ENCODE measurements around the gene HTR4. TPM values are rescaled to one million over a fixed set of nuclear protein-coding genes. Genes with fewer than 3 reads are reported as not detected.

Gene HTR4
- total RNA-seq, 2 experiments from 2014 or later, result not detected

DNA sequence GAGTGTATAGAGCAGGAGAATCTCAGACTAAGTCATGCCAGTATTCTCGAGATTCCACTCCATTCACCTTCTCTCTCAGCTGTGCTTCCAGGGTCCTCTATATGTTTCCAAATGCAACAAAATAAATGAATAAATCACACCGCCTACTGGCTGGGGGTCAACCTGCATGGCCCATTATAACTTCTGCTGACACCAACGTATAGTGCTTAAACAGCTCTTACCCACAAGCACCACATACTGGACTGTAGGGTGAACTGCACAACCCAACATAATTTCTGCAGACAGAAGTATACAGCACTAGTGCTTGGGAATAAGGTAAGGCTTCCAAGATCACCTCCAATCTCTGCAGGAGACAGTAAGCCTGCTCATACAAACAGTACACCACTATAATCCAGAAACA lies 33.1 kb upstream of the HTR4 start:
- peaks cover 6% of the 10 kb centered on the region for H3K4me1 Mint-ChIP-seq (ENCODE audit: low read depth)
- ChIA-PET CTCF (interaction anchor here (1.2 kb wide), 1 partner anchor 43 kb away, joined by 4 read pairs; no protein-coding TSS in a partner anchor), POLR2A (no interaction called here)
- H3K27ac Mint-ChIP-seq, result no peak overlapping the region
- intact Hi-C loops (cut with micrococcal nuclease), result no loop called here
- peaks cover 6% of the 10 kb centered on the region for H3K9me3 Mint-ChIP-seq
- TF ChIP-seq, protein P1, sequence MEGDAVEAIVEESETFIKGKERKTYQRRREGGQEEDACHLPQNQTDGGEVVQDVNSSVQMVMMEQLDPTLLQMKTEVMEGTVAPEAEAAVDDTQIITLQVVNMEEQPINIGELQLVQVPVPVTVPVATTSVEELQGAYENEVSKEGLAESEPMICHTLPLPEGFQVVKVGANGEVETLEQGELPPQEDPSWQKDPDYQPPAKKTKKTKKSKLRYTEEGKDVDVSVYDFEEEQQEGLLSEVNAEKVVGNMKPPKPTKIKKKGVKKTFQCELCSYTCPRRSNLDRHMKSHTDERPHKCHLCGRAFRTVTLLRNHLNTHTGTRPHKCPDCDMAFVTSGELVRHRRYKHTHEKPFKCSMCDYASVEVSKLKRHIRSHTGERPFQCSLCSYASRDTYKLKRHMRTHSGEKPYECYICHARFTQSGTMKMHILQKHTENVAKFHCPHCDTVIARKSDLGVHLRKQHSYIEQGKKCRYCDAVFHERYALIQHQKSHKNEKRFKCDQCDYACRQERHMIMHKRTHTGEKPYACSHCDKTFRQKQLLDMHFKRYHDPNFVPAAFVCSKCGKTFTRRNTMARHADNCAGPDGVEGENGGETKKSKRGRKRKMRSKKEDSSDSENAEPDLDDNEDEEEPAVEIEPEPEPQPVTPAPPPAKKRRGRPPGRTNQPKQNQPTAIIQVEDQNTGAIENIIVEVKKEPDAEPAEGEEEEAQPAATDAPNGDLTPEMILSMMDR (IDR thresholded peaks at IDR 0.05), result no peak
- ATAC-seq, result peak; percentile 82
- H3K4me3 Mint-ChIP-seq, result no peak overlapping the region
- H3K27me3 Mint-ChIP-seq, result peaks cover 23% of the 10 kb centered on the region
- DNase-seq, result peak; percentile 30
- no peaks in the 10 kb centered on the region for H3K36me3 Mint-ChIP-seq (ENCODE audit: low read depth)

DNA sequence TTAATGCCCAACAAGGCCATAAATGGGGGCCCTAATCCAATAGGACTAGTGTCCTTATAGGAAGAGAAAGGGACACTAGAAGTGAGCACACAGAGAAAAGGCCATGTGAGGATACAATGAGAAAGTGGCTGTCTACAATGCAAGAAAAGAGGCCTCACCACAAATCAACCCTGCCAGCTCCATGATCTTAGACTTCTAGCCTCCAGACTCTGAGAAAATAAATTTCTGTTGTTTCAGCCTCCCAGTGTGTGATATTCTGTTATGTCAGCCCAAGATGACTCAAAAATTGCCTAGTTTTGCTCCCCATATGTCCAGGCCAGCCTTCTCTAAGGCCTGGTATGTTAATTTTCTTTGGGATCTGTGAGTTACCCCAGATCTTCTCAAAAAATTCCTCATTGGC lies 32.3 kb upstream of the HTR4 start:
- CTCF ChIA-PET, result interaction anchor here (1.2 kb wide), 1 partner anchor 44 kb away, joined by 4 read pairs; no protein-coding TSS in a partner anchor

DNA sequence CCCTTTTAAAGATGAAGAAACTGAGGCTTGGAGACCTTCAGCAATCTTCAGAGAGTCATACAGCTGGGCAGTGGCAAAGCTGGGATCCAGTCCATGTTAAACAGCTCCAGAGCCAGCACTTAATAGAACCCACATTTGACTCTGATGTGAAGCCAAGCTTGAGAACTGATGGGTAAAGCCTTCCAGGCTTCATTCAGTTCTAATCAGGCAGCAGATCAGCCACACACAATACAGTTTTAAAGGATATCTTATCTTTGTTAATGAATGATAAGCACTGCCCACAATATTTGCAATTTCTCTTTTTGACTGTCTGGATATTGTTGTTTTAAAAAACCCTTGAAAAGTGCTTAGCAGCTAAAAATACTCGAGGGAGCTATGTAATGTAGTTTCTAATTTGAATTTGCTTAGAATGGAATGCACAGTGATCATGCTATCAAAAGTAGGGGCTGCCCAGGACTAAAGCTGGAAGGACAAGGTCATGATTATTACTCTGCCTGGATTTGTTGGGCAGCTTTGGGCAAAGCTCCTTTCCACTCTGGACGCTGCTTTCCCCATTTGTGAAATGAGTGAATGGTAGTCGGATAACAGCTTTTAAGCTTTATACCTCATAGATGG lies 31.3 kb upstream of the HTR4 start:
- peaks cover 6% of the 10 kb centered on the region for H3K4me1 Mint-ChIP-seq (ENCODE audit: low read depth)
- H3K27me3 Mint-ChIP-seq, result peaks cover 22% of the 10 kb centered on the region
- POLR2A ChIA-PET, result no interaction called here
- CTCF ChIA-PET, result interaction anchor here (1.1 to 1.3 kb wide), 2 partner anchors 42 to 45 kb away, joined by 4 read pairs; no protein-coding TSS in a partner anchor
- no peak for DNase-seq
- TF ChIP-seq, protein P1 (IDR thresholded peaks at IDR 0.05), result no peak
- H3K36me3 Mint-ChIP-seq (ENCODE audit: low read depth), result no peaks in the 10 kb centered on the region
- peaks cover 3% of the 10 kb centered on the region for H3K9me3 Mint-ChIP-seq
- no peak overlapping the region for H3K27ac Mint-ChIP-seq
- intact Hi-C loops (cut with micrococcal nuclease), result no loop called here
- ATAC-seq, result no peak
- no peak overlapping the region for H3K4me3 Mint-ChIP-seq

More for the DNA sequence above, 32.3 kb upstream of the HTR4 start:
- H3K4me3 Mint-ChIP-seq, result no peak overlapping the region
- intact Hi-C loops (cut with micrococcal nuclease), result no loop called here
- peaks cover 6% of the 10 kb centered on the region for H3K4me1 Mint-ChIP-seq (ENCODE audit: low read depth)
- H3K36me3 Mint-ChIP-seq (ENCODE audit: low read depth), result no peaks in the 10 kb centered on the region
- H3K27me3 Mint-ChIP-seq, result peaks cover 25% of the 10 kb centered on the region
- POLR2A ChIA-PET, result no interaction called here
- no peak for ATAC-seq
- no peak for DNase-seq
- TF ChIP-seq, protein P1 (IDR thresholded peaks at IDR 0.05), result no peak
- no peak overlapping the region for H3K27ac Mint-ChIP-seq
- peaks cover 6% of the 10 kb centered on the region for H3K9me3 Mint-ChIP-seq

DNA sequence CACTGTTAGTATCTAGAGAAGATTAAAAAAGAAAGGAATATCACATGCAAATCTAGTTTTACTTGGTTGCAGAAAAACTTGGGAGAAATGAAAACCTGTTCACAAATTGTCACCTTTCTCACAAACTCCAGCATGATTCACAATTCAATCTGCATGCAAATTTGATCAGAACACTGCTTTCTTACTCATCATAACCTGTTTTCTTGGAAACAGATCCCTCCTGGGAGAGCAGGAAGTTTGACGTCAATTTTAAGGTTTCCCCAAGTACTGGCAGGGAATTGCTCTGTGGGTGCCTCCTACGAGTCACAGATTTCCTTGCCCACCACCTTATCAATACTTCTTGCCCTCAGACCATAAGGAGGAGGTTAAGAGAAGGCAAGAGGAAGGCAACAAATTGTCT lies 30.2 kb upstream of the HTR4 start:
- H3K4me3 Mint-ChIP-seq, result no peak overlapping the region
- H3K27ac Mint-ChIP-seq, result no peak overlapping the region
- H3K9me3 Mint-ChIP-seq, result peaks cover 3% of the 10 kb centered on the region
- peaks cover 26% of the 10 kb centered on the region for H3K27me3 Mint-ChIP-seq
- intact Hi-C loops (cut with micrococcal nuclease), result no loop called here
- DNase-seq, result no peak
- no peak for ATAC-seq
- TF ChIP-seq, protein P1 (IDR thresholded peaks at IDR 0.05), result no peak
- ChIA-PET CTCF (no interaction called here), POLR2A (no interaction called here)
- no peaks in the 10 kb centered on the region for H3K36me3 Mint-ChIP-seq (ENCODE audit: low read depth)
- peaks cover 6% of the 10 kb centered on the region for H3K4me1 Mint-ChIP-seq (ENCODE audit: low read depth)

DNA sequence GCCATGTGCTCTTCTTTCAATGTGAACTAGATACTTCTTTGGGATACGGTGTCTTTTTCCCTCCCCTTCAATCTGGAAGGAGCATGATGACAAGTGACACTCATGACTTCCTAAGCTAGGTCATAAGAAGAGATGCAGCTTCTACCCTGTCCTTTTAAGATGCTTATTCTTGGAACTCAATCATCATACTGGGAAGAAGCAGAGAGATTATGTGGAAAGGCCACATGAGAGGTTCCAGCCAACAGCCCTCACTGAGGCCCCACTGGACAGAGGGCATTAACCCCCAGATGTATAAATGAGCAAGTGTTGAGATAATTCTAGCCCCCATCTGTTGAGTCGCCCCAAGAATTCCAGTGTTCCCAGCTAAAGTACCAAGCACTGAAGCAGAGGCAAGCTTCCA lies 29.3 kb upstream of the HTR4 start:
- peaks cover 3% of the 10 kb centered on the region for H3K9me3 Mint-ChIP-seq
- ChIA-PET CTCF (interaction anchor here (1.3 kb wide), 1 partner anchor 47 kb away, joined by 6 read pairs; no protein-coding TSS in a partner anchor), POLR2A (no interaction called here)
- intact Hi-C loops (cut with micrococcal nuclease), result no loop called here
- H3K27me3 Mint-ChIP-seq, result peaks cover 23% of the 10 kb centered on the region
- H3K4me3 Mint-ChIP-seq, result no peak overlapping the region
- TF ChIP-seq, protein P1 (IDR thresholded peaks at IDR 0.05), result no peak
- H3K36me3 Mint-ChIP-seq (ENCODE audit: low read depth), result no peaks in the 10 kb centered on the region
- peaks cover 6% of the 10 kb centered on the region for H3K4me1 Mint-ChIP-seq (ENCODE audit: low read depth)
- no peak overlapping the region for H3K27ac Mint-ChIP-seq
- no peak for DNase-seq
- ATAC-seq, result no peak

Measured in activated CD8-positive, alpha-beta T cell treated with anti-CD3 and anti-CD28 coated beads for 36 hours (primary cell).